GM18498 (cell line): ENCODE measurements around the gene NSMCE4A.
"Not testable (repeated sequence)": the region's sequence is repeated elsewhere in the genome, so short reads cannot be mapped to it uniquely, and the experiment has no call there.

ENCODE experiments used
- ATAC-seq: cut with Tn5 transposase; IDR thresholded peaks from one replicate; pipeline ENCODE4 v1.9.1; 2021; ENCODE audit warnings: mild to moderate bottlenecking, moderate library complexity; ENCODE audit not compliant: unreplicated experiment

NSMCE4A gene

DNA sequence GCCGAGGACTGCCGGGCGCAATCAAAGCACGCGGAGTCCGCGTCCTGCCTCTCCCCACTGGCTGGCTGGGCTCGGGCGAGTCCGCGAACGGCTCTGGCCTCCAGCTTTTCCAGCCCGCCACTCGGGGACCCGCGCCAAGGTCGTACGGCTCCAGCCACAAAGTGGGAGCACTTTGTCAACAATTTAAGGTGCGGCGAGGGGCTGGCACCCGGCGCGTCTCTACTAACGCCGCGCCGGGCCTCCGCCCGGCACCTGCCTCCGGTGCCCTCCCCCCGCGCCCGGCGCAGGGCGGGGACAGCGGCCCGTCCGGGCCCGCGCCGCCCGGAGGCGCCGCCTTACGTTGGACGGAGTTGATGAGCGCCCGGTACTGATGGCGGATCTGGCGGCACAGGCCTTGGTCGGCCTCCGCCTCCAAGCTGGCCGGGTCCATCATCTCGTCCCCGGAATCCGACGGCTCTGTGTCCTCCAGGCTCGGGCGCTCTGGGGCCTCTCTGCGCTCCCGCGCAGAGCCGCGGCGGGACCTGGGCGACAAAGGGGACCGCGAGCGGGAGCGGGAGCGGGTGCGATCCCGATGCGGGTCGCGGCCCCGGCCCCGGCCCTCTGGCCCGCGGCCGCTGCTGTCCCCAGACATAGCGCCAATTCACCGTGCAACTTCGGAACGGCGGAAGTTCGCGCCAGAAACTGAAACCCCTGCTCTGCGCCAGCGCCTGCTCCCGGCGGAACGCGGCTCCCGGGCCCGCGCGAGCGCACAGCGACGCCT, at the start of gene NSMCE4A:
Gene NSMCE4A, minus strand, starts transcription at position 683 of the 760 bp plus-strand sequence. Its CDS starts 52 bp downstream, at position 631.
- ATAC-seq: peak; percentile 87

GRCh38 chr10:122023257-122023656, 48.2 kb upstream of the NSMCE4A start:
- not testable (repeated sequence) for ATAC-seq

- no peak for ATAC-seq
Observed at GRCh38 chr10:122022276-122022675, 47.3 kb upstream of the NSMCE4A start.

DNA sequence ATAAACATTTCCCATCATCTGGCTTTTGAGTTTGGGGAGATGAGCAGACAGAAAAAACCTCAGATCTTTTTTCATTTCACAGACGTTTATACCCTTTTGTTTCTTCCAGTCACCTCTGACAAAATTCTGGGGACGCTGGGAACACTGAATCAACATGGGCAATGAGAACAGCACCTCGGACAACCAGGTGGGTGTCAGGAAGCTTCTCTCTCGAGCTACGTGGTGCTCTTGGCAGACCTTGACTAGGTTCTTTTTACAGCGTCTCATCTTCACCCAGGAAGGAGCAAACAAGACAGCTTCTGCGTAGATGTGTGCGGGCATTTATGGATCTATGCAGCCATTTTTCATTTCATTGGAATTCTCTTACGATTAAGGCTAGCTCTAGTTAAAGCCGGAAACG, 46.8 kb upstream of the NSMCE4A start:
- ATAC-seq: no peak

DNA sequence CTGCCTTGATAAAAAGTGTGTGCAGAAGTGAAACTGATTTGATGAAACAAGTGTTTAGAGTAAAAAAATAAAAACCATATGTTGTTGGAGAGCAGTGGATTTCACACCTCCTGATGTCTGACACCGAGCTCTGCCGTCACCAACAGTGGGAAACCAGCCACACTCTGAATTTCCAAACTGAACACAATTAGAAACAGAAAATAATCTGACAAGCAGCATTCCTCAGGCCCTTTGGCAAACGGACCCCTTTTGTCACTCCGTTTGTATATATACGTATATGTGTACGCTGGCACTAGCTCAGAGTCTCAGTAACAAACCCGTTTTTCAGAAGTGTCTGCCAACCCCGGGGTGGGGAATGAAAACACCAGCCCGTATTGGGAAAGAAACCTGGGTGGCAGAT, 46.4 kb upstream of the NSMCE4A start:
- no peak for ATAC-seq

DNA sequence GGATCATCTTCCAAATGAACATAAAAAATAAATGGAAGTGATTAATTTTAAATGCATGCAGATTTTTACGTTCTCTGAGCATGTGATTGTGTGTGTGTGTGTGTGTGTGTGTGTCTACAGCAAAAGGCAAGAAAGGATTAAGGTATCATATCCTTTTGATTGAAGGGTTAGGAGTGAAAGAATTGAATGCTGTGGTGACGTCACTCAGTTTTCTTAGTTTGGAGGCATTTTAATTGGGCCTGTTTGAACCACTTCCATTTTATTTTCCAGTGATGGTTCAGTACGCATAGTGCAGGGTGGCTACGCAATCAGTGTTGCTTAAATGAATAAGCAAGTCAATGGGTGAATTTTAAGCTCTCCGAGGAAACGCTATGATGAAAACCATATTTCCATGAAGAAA, 45.2 kb upstream of the NSMCE4A start:
- no peak for ATAC-seq

GRCh38 chr10:122019414-122019975, 44.5 kb upstream of the NSMCE4A start:
- no peak for ATAC-seq

DNA sequence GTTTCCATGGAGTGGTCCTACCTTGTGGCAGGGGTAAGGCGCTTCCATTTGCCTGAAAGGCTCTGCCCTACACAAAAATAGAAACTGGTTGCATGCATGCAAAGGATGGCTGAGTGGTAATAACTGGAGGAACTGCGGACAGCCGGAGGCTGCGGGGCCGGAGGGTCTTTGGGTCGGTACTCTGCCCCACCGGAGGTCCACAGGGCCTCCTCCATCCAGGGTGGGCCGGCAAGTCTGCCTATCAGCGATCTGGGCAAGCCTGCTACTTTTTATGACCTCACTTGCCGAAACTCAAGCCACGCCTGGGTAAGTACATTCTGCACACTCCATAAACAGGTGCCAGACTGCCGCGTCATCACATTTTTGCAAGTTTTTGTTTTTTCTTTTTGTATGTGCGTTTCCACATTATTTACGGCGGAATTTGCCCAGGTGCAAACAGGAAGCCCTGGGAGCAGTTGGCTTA, 44.0 kb upstream of the NSMCE4A start:
- no peak for ATAC-seq

DNA sequence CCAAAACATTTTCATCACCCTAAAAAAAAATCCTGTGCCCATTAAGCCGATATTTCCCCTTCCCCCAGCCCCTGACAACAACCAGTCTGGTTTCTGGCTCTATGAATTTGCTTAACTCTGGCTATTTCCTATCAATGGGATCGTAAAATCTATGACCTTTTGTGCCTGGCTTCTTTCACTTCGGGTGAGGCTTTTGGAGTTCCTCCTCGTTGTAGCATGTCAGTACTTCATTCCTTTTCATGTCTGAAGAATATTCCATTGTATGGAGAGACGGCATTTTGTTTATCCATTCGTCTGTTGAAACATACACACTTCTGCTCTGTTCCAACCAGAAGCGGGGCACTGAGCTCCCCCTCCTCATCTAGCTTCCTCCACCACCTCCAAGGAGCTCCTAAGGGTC, 43.5 kb upstream of the NSMCE4A start:
- ATAC-seq: no peak

DNA sequence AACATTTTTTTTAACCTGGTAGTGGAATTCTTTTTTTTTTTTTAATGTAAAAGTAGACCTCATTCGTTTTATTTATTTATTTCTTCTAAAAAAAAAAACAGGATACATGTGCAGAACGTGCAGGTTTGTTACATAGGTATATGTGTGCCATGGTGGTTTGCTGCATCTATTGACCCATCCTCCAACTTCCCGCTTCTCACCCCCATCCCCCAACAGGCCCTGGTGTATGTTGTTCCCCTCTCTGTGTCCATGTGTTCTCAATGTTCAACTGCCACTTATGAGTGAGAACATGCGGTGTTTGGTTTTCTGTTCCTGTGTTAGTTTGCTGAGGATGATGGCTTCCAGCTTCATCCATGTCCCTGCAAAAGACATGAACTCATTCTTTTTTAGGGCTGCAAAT, 42.9 kb upstream of the NSMCE4A start:
- not testable (repeated sequence) for ATAC-seq

GRCh38 chr10:122014652-122015248, 39.7 kb upstream of the NSMCE4A start:
- no peak for ATAC-seq

- ATAC-seq: no peak
Observed at GRCh38 chr10:122013311-122013780, 38.3 kb upstream of the NSMCE4A start.

DNA sequence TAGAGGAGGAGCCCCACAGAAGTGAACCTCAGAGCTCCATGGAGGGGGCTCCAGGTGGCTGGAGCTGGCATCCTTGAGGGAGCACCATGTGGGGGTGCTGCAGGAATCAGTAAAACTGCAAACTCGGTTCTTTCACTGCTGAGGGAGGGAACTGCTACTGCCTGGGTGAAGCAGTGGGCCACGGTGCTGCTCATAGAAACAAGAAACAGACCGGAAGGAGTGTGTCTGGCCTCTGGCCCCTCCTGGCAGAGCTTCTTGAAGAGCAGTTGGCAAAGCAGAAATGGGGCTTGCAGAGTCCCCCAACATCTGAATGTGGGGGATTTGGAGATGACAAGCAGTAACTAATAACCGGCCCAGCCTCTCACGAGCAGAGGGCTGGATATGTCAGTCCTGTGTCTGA, 37.7 kb upstream of the NSMCE4A start:
- ATAC-seq: no peak

- no peak for ATAC-seq
Observed at GRCh38 chr10:122010405-122011050, 35.5 kb upstream of the NSMCE4A start.

GRCh38 chr10:122007415-122007814, 32.4 kb upstream of the NSMCE4A start:
- ATAC-seq: no peak

DNA sequence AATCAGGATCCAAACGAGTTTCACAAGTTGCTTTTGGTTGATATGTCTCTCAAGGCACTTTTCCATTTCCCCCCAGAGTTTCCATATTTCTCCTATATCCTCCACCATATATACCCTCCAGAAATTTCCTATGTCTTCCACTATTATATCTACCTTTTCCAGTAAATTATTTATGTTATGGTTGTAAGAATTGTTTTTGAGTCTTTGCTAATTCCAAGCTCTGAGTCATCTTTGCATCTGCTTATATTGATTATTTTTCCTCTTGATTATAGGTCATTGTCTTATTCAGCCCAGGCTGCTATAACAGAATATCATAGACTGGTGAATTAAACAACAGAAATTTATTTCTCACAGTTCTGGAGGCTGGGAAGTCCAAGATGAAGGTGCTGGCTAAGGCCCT, 26.7 kb upstream of the NSMCE4A start:
- no peak for ATAC-seq

GRCh38 chr10:121999301-121999700, 24.3 kb upstream of the NSMCE4A start:
- ATAC-seq: no peak

- ATAC-seq: no peak
Observed at GRCh38 chr10:121998462-121998861, 23.4 kb upstream of the NSMCE4A start.

DNA sequence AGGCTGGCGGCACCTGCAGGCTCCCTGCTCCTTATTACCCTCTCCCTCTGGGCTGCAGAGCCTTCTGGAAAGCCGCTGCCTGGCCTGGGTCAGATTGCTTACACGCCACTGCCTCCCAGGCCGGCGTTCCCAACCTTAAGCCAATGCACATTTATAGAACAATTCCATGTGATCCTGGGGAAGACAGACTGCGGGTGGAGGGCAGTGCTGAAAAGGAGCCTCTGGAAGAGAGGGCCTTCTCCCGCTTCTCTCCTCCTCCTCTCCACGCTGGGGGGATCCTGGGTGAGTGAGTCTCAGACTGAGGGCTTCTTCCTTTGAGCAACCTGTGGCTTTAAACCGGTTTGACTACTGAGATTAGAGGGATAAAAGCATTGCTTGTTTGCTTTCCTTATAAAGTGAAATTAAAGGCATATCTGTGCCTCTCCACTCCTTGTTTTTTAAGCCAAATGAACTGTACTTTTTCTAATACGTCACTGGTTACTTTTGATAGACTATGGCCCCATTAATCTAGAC, 19.5 kb upstream of the NSMCE4A start:
- no peak for ATAC-seq

- not testable (repeated sequence) for ATAC-seq
Observed at GRCh38 chr10:121991727-121992126, 16.7 kb upstream of the NSMCE4A start.

DNA sequence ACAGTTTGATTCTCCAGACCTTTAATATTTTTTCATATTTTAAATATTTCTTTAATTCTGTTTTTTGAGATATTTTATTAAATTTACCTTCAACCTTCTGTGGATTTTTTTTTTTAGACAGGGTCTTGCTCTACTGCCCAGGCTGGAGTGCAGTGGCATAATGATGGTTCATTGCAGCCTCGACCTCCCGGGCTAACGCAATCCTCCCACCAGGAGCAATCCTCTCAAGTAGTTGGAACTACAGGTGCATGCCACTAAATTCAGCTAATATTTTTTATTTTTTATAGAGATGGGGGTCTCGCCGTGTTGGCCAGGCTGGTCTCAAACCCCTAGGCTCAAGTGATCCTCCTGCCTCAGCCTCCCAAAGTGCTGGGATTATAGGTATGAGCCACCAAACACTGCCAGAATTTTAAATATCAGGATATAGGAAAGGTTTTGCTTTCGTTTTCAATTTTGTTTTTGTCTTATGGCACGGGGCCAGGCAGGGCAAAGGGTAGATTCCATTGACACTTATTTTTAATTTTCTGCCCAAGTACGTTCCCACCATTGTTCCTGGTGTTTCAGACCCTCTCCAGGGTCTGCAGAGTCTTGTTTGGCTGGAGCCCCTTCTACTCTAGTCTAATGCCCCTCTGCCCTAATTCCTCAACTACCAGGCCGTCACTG, 15.1 kb upstream of the NSMCE4A start:
- no peak for ATAC-seq
